GM12892 (cell line): ENCODE results near the gene RALGAPA2.

Source experiments
- DNase-seq: peaks from one replicate; pipeline ENCODE4 v3.0.0; 2011; ENCODE audit not compliant: insufficient read length
- FAIRE-seq: peaks from 2 replicates; lab custom pipeline; 2011; peaks lifted over from hg19 to GRCh38; lab: Jason Lieb, UNC
- POLR2A ChIP-seq: IDR thresholded peaks from 2 replicates; pipeline ENCODE4 v1.6.1; 2011; ENCODE audit warnings: low read depth, low read length, control low read depth
- POLR2AphosphoS5 ChIP-seq: IDR thresholded peaks from 2 replicates; pipeline ENCODE4 v1.6.1; 2011; ENCODE audit warnings: low read depth, low read length, control low read depth
- TAF1 ChIP-seq: IDR thresholded peaks from 2 replicates; pipeline ENCODE4 v1.6.1; 2011; ENCODE audit warnings: low read depth, mild to moderate bottlenecking, control low read depth, low read length, borderline replicate concordance

RALGAPA2 gene

GRCh38 chr20:20635006-20635405 lies 77.4 kb downstream of the RALGAPA2 start:
- DNase-seq (no peak), FAIRE-seq (peak; percentile 9)
- TF ChIP-seq POLR2A (no peak), TAF1 (no peak), POLR2AphosphoS5 (no peak)

DNA sequence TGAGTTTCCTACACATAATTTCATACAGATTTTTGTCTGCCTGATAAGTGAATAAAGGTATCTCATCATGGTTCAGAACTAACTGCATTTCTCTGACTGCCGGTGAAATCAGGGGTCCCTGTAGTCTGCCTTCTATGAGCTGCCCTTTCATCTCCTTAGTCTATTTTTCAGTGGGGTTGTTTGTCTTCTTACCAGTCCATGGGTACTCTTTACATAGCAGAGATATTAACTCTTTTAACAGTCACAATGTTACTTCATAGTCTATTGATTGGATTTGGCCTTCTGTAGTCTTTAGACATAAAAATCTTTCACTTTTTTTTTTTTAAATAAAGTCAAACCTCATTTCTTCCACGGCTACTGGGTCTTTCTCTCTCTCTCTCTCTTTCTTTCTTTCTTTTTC lies 79.8 kb downstream of the RALGAPA2 start:
- no peak for DNase-seq
- no peak for TF ChIP-seq TAF1
- no peak for TF ChIP-seq POLR2AphosphoS5
- FAIRE-seq: no peak

GRCh38 chr20:20630551-20630950 lies 81.9 kb downstream of the RALGAPA2 start:
- FAIRE-seq (no peak), DNase-seq (no peak)
- TF ChIP-seq POLR2AphosphoS5 (no peak), POLR2A (no peak), TAF1 (no peak)

- no peak for DNase-seq
- no peak for TF ChIP-seq POLR2A
- TF ChIP-seq TAF1: no peak
- no peak for TF ChIP-seq POLR2AphosphoS5
- no peak for FAIRE-seq
These were observed 82.8 kb downstream of the RALGAPA2 start for GRCh38 chr20:20629556-20630188.

GRCh38 chr20:20628314-20628713 lies 84.1 kb downstream of the RALGAPA2 start:
- no peak for TF ChIP-seq POLR2AphosphoS5
- TF ChIP-seq TAF1: no peak
- no peak for TF ChIP-seq POLR2A
- DNase-seq: no peak

GRCh38 chr20:20627471-20627870 lies 85.0 kb downstream of the RALGAPA2 start:
- FAIRE-seq: no peak

More at GRCh38 chr20:20628314-20628713, 84.1 kb downstream of the RALGAPA2 start:
- FAIRE-seq: no peak

DNA sequence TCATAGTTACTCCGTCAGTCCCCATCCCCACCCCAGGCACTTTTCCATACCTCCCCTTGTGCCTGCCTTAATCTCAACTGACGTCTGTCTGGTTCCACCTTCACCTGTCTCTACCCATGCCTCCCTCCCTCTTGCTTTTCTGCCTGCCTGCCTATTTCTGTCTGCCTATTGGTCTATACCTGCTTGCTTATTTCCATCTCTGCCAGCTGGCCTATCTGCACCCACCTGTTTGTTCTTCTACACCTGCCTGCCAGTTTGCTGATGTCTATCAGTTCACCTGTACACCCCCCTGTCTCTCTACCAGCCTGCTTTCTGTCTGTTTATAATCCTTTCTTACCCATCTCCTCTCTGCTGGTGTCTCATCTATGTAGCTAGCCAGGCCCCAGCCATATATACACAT lies 87.5 kb downstream of the RALGAPA2 start:
- TF ChIP-seq POLR2A (no peak), POLR2AphosphoS5 (no peak), TAF1 (no peak)
- DNase-seq (no peak), FAIRE-seq (no peak)

More at GRCh38 chr20:20627471-20627870, 85.0 kb downstream of the RALGAPA2 start:
- TF ChIP-seq POLR2A (no peak), POLR2AphosphoS5 (no peak), TAF1 (no peak)
- DNase-seq: no peak

DNA sequence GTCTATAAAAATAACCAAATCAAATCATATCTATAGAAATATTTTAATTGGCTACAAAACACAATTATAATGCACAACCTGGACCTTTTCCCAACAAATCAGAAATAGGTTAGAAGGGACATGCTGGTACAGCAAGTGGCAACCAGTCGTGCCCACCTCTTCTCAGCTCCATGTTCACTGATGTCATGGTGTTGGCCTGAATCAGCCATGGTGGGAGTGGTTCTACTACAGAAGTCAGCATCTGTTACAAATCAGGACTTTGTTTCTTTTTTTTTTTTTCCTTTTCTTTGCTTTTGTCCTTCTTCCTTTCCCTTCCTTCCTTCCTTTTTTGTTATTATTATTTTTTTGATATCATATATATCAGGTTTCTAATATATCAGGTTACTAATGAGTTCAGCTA lies 91.2 kb downstream of the RALGAPA2 start:
- DNase-seq: no peak
- TF ChIP-seq TAF1 (no peak), POLR2A (no peak), POLR2AphosphoS5 (no peak)
- no peak for FAIRE-seq

DNA sequence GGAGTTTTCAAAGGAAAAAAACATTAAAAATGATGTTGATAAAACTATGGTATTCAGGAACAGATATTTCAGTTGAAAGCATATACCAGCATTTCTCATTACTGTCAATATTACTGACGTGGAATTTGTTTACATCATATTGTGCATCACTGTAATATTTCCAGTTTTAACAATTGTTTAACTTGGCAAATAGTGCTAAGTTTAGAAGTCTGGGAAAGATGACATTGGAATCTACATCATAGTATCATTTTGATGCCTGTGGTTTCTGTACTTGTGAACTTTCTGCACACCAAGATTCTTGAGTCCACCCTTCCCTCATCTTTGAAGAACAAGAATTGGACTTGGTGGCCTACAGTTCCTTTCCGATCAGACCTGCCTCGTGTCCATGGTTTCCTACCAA lies 98.1 kb downstream of the RALGAPA2 start:
- no peak for DNase-seq
- FAIRE-seq: no peak
- TF ChIP-seq POLR2AphosphoS5: no peak
- no peak for TF ChIP-seq POLR2A
- TF ChIP-seq TAF1: no peak

- TF ChIP-seq POLR2AphosphoS5 (no peak), TAF1 (no peak), POLR2A (no peak)
- FAIRE-seq (no peak), DNase-seq (no peak)
These were observed 100.2 kb downstream of the RALGAPA2 start for GRCh38 chr20:20612251-20612650.

DNA sequence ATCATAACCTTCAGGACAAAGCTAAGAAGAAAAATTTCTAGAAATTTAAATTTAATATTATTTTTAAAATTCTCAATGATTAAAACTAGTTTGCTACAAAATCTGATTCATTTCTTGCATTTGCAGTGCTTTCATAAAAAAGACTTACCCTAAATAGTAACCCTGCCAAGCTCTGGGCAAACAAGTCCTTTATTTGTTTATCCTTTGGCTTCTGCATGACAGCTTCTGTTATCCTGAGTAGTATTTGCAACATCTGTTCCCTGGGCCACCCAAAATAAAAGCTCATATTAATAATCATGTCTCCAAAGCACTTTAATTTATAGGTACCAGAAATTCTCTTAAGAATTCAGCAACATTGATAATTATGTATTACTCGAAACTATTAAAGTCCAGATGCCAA lies 101.3 kb downstream of the RALGAPA2 start:
- TF ChIP-seq TAF1 (no peak), POLR2AphosphoS5 (no peak), POLR2A (no peak)
- DNase-seq (no peak), FAIRE-seq (no peak)

DNA sequence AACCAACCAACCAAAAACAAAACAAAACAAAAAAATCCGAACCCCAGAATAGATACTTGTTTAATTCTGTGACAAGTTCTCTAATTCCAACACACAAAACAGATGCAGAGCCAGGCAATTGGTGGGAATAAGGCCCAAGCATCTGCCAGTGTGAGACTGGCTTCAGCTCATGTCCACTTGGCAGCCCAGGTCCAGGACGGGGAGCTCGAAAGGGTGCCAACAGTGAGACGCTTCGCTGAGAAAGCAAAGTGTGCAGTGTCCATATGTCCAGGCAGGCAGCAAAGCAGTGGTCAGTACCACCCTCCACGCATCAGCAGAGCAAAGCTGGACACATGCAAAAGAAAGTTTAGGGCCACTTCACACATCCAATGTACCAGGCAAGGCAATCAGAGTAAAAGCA lies 102.9 kb downstream of the RALGAPA2 start:
- TF ChIP-seq POLR2A: no peak
- TF ChIP-seq TAF1: no peak
- no peak for TF ChIP-seq POLR2AphosphoS5
- FAIRE-seq (no peak), DNase-seq (no peak)

GRCh38 chr20:20608641-20609040 lies 103.8 kb downstream of the RALGAPA2 start:
- no peak for TF ChIP-seq TAF1
- TF ChIP-seq POLR2AphosphoS5: no peak
- no peak for TF ChIP-seq POLR2A
- DNase-seq: no peak
- no peak for FAIRE-seq

GRCh38 chr20:20608041-20608440 lies 104.4 kb downstream of the RALGAPA2 start:
- no peak for TF ChIP-seq TAF1
- TF ChIP-seq POLR2A: no peak
- FAIRE-seq: no peak
- DNase-seq: no peak
